OCI-LY3 (cell line): ENCODE data around the gene ERICH2.

ENCODE experiments used
- H2AFZ ChIP-seq: fragments of 200-600, 300-600 bp; shearing (Covaris generic); 2 replicates; pipeline ENCODE4 v1.6.0; 2014; ENCODE audit warnings: antibody characterized with exemption, low read depth, low read length
- H3K27ac ChIP-seq: fragments of 200-600, 300-600 bp; sonication (generic); 2 replicates; pipeline ENCODE4 v1.5.1; 2014; ENCODE audit warnings: mild to moderate bottlenecking, low read length, moderate library complexity, mixed read lengths
- H3K27me3 ChIP-seq: fragments of 200-600, 300-600 bp; sonication (generic); 2 replicates; pipeline ENCODE4 v1.6.1; 2014; ENCODE audit warnings: low read depth, low read length, mixed read lengths
- H3K36me3 ChIP-seq: fragments of 200-600, 300-600 bp; sonication (generic); replicated peaks from 2 replicates; pipeline ENCODE3; 2014; ENCODE audit warnings: low read depth, low read length, mixed read lengths
- H3K4me1 ChIP-seq: fragments of 300-600, 200-600 bp; sonication (generic); 2 replicates; pipeline ENCODE4 v1.6.1; 2014; ENCODE audit warnings: low read length, mixed read lengths
- H3K4me2 ChIP-seq: fragments of 200-600, 300-600 bp; sonication (generic); 2 replicates; pipeline ENCODE4 v1.6.1; 2014; ENCODE audit warnings: low read length, mixed read lengths
- H3K4me3 ChIP-seq: fragments of 300-600, 200-600 bp; sonication (generic); 2 replicates; pipeline ENCODE4 v1.5.1; 2014; ENCODE audit warnings: antibody characterized with exemption, mild to moderate bottlenecking, low read length, moderate library complexity
- H3K79me2 ChIP-seq: fragments of 300-600, 200-600 bp; shearing (Covaris generic); 2 replicates; pipeline ENCODE4 v1.6.1; 2014; ENCODE audit warnings: mild to moderate bottlenecking, low read length, mixed read lengths
- H3K9ac ChIP-seq: fragments of 300-600, 200-600 bp; shearing (Covaris generic); 2 replicates; pipeline ENCODE4 v1.6.0; 2014; ENCODE audit warnings: mild to moderate bottlenecking, low read length, moderate library complexity
- H3K9me3 ChIP-seq: fragments of 200-600, 300-600 bp; shearing (Covaris generic); 2 replicates; pipeline ENCODE4 v1.6.1; 2014; ENCODE audit warnings: low read length, mixed read lengths; ENCODE audit not compliant: insufficient read depth
- H4K20me1 ChIP-seq: fragments of 200-600, 300-600 bp; sonication (generic); 2 replicates; pipeline ENCODE4 v1.6.1; 2016; ENCODE audit warnings: low read length, mixed read lengths; ENCODE audit not compliant: insufficient read depth
- EZH2phosphoT487 ChIP-seq: fragments of 200-600 bp; shearing (Covaris generic); IDR thresholded peaks from 2 replicates; pipeline ENCODE4 v1.6.1; 2018; ENCODE audit warnings: antibody characterized with exemption, mixed run types, low read depth
- TF ChIP-seq, protein P1 (sequence below): fragments of 200-600, 300-600 bp; sonication (generic); IDR thresholded peaks from 2 replicates; pipeline ENCODE4 v1.5.1; 2014; ENCODE audit warnings: antibody characterized with exemption, low read length, low read depth

Gene ERICH2

DNA sequence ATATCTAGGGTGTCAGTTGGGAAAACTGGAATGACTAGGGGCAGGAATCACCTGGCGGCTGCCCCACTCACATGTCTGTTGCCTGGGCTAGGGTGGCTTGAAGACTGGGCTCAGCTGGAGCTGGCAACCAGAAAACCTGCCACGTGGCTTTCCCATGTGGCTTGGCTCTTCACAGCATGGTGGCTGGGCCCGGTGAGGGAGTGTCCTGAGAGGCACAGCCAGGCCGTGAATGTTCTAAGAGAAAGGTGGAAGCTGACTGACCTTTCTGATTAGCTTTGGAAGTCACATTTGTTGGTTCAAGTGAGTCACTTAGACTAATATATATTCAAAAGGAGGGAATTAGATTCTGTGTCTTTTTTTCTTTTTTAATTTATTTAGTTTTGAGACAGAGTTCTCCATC is 32.4 kb upstream of the ERICH2 start:
- no peak overlapping the region for H3K4me2 ChIP-seq
- no peaks in the 10 kb centered on the region for H3K36me3 ChIP-seq
- no peaks in the 10 kb centered on the region for H3K9me3 ChIP-seq
- H4K20me1 ChIP-seq: no peaks in the 10 kb centered on the region
- no peak overlapping the region for H3K9ac ChIP-seq
- no peaks in the 10 kb centered on the region for H3K4me1 ChIP-seq
- H3K27ac ChIP-seq: no peak overlapping the region
- no peak for TF ChIP-seq EZH2phosphoT487
- TF ChIP-seq, protein P1, sequence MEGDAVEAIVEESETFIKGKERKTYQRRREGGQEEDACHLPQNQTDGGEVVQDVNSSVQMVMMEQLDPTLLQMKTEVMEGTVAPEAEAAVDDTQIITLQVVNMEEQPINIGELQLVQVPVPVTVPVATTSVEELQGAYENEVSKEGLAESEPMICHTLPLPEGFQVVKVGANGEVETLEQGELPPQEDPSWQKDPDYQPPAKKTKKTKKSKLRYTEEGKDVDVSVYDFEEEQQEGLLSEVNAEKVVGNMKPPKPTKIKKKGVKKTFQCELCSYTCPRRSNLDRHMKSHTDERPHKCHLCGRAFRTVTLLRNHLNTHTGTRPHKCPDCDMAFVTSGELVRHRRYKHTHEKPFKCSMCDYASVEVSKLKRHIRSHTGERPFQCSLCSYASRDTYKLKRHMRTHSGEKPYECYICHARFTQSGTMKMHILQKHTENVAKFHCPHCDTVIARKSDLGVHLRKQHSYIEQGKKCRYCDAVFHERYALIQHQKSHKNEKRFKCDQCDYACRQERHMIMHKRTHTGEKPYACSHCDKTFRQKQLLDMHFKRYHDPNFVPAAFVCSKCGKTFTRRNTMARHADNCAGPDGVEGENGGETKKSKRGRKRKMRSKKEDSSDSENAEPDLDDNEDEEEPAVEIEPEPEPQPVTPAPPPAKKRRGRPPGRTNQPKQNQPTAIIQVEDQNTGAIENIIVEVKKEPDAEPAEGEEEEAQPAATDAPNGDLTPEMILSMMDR: no peak
- H3K79me2 ChIP-seq: no peaks in the 10 kb centered on the region
- H3K27me3 ChIP-seq: peaks cover 4% of the 10 kb centered on the region; the same call in 1 of the 2 replicates
- no peak overlapping the region for H2AFZ ChIP-seq
- H3K4me3 ChIP-seq: no peak overlapping the region

DNA sequence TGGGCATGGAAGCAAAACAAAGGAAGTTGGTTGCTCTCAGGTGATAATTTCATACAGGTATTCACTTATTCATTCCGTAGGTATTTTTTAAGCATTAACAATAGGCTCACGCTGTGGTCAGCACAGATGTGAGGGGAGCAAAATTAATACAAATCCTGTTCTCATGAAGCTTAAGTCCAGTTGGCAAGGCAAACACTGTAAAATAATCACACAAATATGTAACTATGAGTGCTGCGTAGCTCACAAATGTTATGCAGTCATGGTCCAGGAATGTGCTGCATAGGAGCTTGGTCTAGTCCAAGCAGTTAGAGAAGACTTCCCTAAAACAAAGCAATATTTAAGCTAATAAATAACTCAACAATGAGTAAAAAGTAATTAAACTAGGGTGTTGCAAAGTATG is 31.1 kb upstream of the ERICH2 start:
- no peak overlapping the region for H3K4me2 ChIP-seq

DNA sequence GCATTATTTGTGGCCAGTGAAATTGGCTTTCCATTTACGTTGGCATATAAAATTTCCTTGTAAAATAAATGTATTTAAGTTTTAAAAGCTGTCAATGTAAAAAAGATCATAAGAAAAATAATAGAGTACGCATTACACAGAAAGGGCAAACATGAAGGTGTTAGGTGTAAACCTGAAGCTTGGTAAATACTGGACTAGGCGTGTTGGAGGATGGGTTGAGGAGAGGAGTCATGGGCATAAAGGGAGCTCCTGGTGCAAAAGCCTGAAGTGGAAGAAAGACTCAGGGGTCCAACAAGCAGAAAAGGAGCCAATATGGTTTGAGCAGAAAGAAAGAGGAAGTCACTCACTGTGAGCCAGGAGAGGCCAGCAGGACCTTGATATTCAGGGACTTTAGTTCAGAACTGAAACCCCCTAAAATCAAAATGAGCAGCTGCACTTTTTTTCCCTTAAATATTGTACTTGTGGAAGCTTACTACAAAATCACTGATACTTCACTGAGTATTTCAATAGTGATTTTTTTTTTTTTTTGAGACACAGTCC is 30.6 kb upstream of the ERICH2 start:
- Histone ChIP-seq H4K20me1 (no peaks in the 10 kb centered on the region), H3K4me2 (no peak overlapping the region), H3K27ac (no peak overlapping the region)

More for the DNA sequence above, 31.1 kb upstream of the ERICH2 start:
- Histone ChIP-seq H4K20me1 (no peaks in the 10 kb centered on the region), H3K27ac (no peak overlapping the region), H3K9ac (no peak overlapping the region), H3K36me3 (no peaks in the 10 kb centered on the region), H3K4me1 (no peaks in the 10 kb centered on the region), H2AFZ (no peak overlapping the region), H3K79me2 (no peaks in the 10 kb centered on the region), H3K4me3 (no peak overlapping the region), H3K9me3 (no peaks in the 10 kb centered on the region), H3K27me3 (peaks cover 4% of the 10 kb centered on the region; the same call in 1 of the 2 replicates)
- TF ChIP-seq EZH2phosphoT487: no peak
- TF ChIP-seq, protein P1: no peak

DNA sequence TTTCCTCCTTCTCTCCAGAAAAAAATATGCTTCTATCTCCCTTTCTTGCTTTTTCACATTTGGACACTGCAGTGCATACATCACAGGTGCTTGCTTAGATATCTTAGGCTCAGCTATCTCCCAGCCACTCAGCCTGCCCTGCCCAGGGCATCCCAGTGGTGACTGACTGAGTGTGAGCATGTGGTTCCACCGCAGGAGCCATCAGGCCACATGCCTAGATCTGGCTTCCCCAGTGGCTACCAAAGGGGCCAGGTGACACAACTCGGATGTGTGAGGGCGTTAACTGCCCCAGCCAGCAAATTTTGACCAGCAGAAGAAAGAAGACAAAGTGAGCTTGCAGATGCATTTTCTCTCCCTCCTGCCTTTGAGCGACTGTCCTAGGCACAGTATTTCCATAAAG is 29.5 kb upstream of the ERICH2 start:
- Histone ChIP-seq H3K4me1 (no peaks in the 10 kb centered on the region), H3K4me2 (no peak overlapping the region), H3K36me3 (no peaks in the 10 kb centered on the region), H3K79me2 (no peaks in the 10 kb centered on the region), H2AFZ (no peak overlapping the region), H3K27ac (no peak overlapping the region), H3K9me3 (no peaks in the 10 kb centered on the region), H3K9ac (no peak overlapping the region), H3K4me3 (no peak overlapping the region), H3K27me3 (peaks cover 4% of the 10 kb centered on the region; the same call in 1 of the 2 replicates), H4K20me1 (no peaks in the 10 kb centered on the region)
- TF ChIP-seq, protein P1: no peak
- no peak for TF ChIP-seq EZH2phosphoT487

More for the DNA sequence above, 30.6 kb upstream of the ERICH2 start:
- no peaks in the 10 kb centered on the region for H3K36me3 ChIP-seq
- H3K4me1 ChIP-seq: no peaks in the 10 kb centered on the region
- no peaks in the 10 kb centered on the region for H3K79me2 ChIP-seq
- H3K27me3 ChIP-seq: peaks cover 4% of the 10 kb centered on the region; the same call in 1 of the 2 replicates
- TF ChIP-seq, protein P1: no peak
- TF ChIP-seq EZH2phosphoT487: no peak
- no peaks in the 10 kb centered on the region for H3K9me3 ChIP-seq
- H2AFZ ChIP-seq: no peak overlapping the region
- H3K9ac ChIP-seq: no peak overlapping the region
- no peak overlapping the region for H3K4me3 ChIP-seq
